Neural cell (in vitro differentiated cells): ENCODE data around the gene TOMM22. TPM values are rescaled to one million over a fixed set of nuclear protein-coding genes. Genes with fewer than 3 reads are reported as not detected.

ENCODE experiments used
- H2AFZ ChIP-seq: fragments of 200-600, 300-800 bp; sonication (generic), shearing (Covaris generic); 2 replicates; pipeline ENCODE4 v1.6.0; 2014; ENCODE audit warnings: low read depth, mild to moderate bottlenecking, antibody characterized with exemption, low read length, moderate library complexity
- H3F3A ChIP-seq: fragments of 200-600 bp; shearing (Covaris generic); 2 replicates; pipeline ENCODE4 v1.6.1; 2016; ENCODE audit warnings: mild to moderate bottlenecking, moderate library complexity, mixed read lengths, antibody characterized with exemption, low read length; ENCODE audit not compliant: insufficient read depth, poor library complexity, severe bottlenecking
- H3K27ac ChIP-seq: fragments of 200-600, 300-800 bp; sonication (generic), shearing (Covaris generic); 2 replicates; pipeline ENCODE4 v1.5.1; 2014; ENCODE audit warnings: mild to moderate bottlenecking, low read length, moderate library complexity
- H3K27me3 ChIP-seq: fragments of 300-800, 200-600 bp; sonication (generic), shearing (Covaris generic); 2 replicates; pipeline ENCODE4 v1.6.0; 2014; ENCODE audit warnings: mild to moderate bottlenecking, low read depth, low read length, moderate library complexity; ENCODE audit not compliant: insufficient read depth
- H3K36me3 ChIP-seq: fragments of 300-800, 200-600 bp; sonication (generic), shearing (Covaris generic); 2 replicates; pipeline ENCODE4 v1.5.1; 2014; ENCODE audit warnings: mild to moderate bottlenecking, antibody characterized with exemption, low read length, moderate library complexity; ENCODE audit not compliant: insufficient read depth
- H3K4me2 ChIP-seq: fragments of 300-800, 200-600 bp; sonication (generic), shearing (Covaris generic); 2 replicates; pipeline ENCODE4 v1.6.0; 2014; ENCODE audit warnings: mild to moderate bottlenecking, low read length
- H3K4me3 ChIP-seq: fragments of 300-800, 200-600 bp; sonication (generic), shearing (Covaris generic); 2 replicates; pipeline ENCODE4 v1.5.1; 2014; ENCODE audit warnings: mild to moderate bottlenecking, low read length, moderate library complexity
- H3K79me2 ChIP-seq: fragments of 200-600 bp; shearing (Covaris generic); replicated peaks from 2 replicates; pipeline ENCODE4 v1.6.0; 2014; ENCODE audit warnings: mild to moderate bottlenecking, low read length, moderate library complexity; ENCODE audit not compliant: insufficient read depth
- H3K9ac ChIP-seq: fragments of 300-800, 200-600 bp; sonication (generic), shearing (Covaris generic); 2 replicates; pipeline ENCODE4 v1.6.1; 2016; ENCODE audit warnings: mild to moderate bottlenecking, low read length, mixed read lengths
- H3K9me2 ChIP-seq: fragments of 200-600 bp; shearing (Covaris generic); 2 replicates; pipeline ENCODE4 v1.6.1; 2016; ENCODE audit warnings: mild to moderate bottlenecking, low read length, mixed read lengths; ENCODE audit not compliant: insufficient read depth
- H3K9me3 ChIP-seq: fragments of 200-600, 300-800 bp; sonication (generic), shearing (Covaris generic); 2 replicates; pipeline ENCODE4 v1.6.1; 2016; ENCODE audit warnings: mild to moderate bottlenecking, mixed run types, low read length, moderate library complexity, mixed read lengths
- H4K20me1 ChIP-seq: fragments of 200-600 bp; shearing (Covaris generic); 2 replicates; pipeline ENCODE4 v1.6.1; 2016; ENCODE audit warnings: mild to moderate bottlenecking, mixed run types; ENCODE audit not compliant: insufficient read depth
- CTCF ChIP-seq: fragments of 450-650 bp; IDR thresholded peaks from 2 replicates; pipeline ENCODE4 v1.5.1; 2014; ENCODE audit warnings: antibody characterized with exemption, mild to moderate bottlenecking, moderate library complexity; ENCODE audit not compliant: poor library complexity, severe bottlenecking
- EP300 ChIP-seq: fragments of 450-650 bp; conservative IDR thresholded peaks from 2 replicates; pipeline ENCODE4 v1.6.1; 2014; ENCODE audit warnings: antibody characterized with exemption, mild to moderate bottlenecking, moderate library complexity; ENCODE audit not compliant: poor library complexity, severe bottlenecking
- EZH2 ChIP-seq: fragments of 200-600, 300-800 bp; shearing (Covaris generic), sonication (generic); IDR thresholded peaks from 2 replicates; pipeline ENCODE4 v1.6.1; 2014; ENCODE audit warnings: antibody characterized with exemption, low read length, borderline replicate concordance, mild to moderate bottlenecking; ENCODE audit not compliant: insufficient read depth, poor library complexity, severe bottlenecking
- MXI1 ChIP-seq: fragments of 450-650 bp; conservative IDR thresholded peaks from 2 replicates; pipeline ENCODE4 v1.6.1; 2014; ENCODE audit warnings: antibody characterized with exemption, mild to moderate bottlenecking; ENCODE audit not compliant: poor library complexity, severe bottlenecking
- POLR2AphosphoS5 ChIP-seq: IDR thresholded peaks from 2 replicates; pipeline ENCODE4 v1.6.1; 2012
- RAD21 ChIP-seq: fragments of 450-650 bp; conservative IDR thresholded peaks from 2 replicates; pipeline ENCODE4 v1.6.1; 2014; ENCODE audit warnings: antibody characterized with exemption, mild to moderate bottlenecking, moderate library complexity
- REST ChIP-seq: IDR thresholded peaks from 2 replicates; pipeline ENCODE4 v1.6.1; 2012; ENCODE audit warnings: borderline replicate concordance
- SMC3 ChIP-seq: fragments of 450-650 bp; conservative IDR thresholded peaks from 2 replicates; pipeline ENCODE4 v1.6.1; 2014; ENCODE audit warnings: antibody characterized with exemption, mild to moderate bottlenecking, moderate library complexity; ENCODE audit not compliant: poor library complexity
- TAF1 ChIP-seq: IDR thresholded peaks from 2 replicates; pipeline ENCODE4 v1.6.1; 2012; ENCODE audit warnings: low read depth
- polyA plus RNA-seq: library from polyadenylated mRNA; depleted of rRNA; stranded (reverse); fragments of >200 nt; gene quantifications from 2 replicates; pipeline ENCODE4 v1.2.3, GENCODE V29; 2014

The TOMM22 gene
- polyA plus RNA-seq, 1 donor from 2014 or later: 112 TPM

DNA sequence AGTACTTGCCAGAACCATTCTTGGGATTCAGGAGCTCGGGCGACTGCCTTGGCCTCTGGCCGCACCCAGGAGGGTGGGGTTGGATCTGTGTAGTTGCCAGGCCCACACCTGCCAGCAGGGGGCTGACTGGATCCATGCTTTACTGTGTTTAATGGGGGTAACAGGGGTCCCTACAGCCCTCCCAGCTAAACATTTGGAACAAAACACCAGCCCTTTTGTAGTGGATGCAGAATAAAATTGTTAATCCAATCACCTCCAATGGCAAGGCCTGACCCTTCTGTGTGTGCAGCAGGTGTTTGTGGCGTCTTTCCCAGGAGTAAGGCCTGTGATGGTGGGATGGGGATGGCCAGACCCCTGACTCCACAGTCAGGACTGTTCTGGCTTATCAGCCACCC, 51.6 kb downstream of the TOMM22 start:
- Histone ChIP-seq H3K9ac (no peak overlapping the region), H3K36me3 (no peaks in the 10 kb centered on the region), H3K9me2 (no peaks in the 10 kb centered on the region), H2AFZ (no peak overlapping the region), H3K4me2 (no peak overlapping the region), H3K4me3 (no peak overlapping the region), H3K27me3 (no peaks in the 10 kb centered on the region), H4K20me1 (no peaks in the 10 kb centered on the region), H3F3A (no peaks in the 10 kb centered on the region), H3K27ac (no peak overlapping the region), H3K9me3 (no peaks in the 10 kb centered on the region), H3K79me2 (no peaks in the 10 kb centered on the region)
- no peak for TF ChIP-seq TAF1
- TF ChIP-seq SMC3: peak; percentile 57
- no peak for TF ChIP-seq REST
- TF ChIP-seq EZH2: no peak
- no peak for TF ChIP-seq MXI1
- TF ChIP-seq EP300: no peak
- TF ChIP-seq POLR2AphosphoS5: no peak
- peak; percentile 68 for TF ChIP-seq CTCF
- peak; percentile 48 for TF ChIP-seq RAD21

DNA sequence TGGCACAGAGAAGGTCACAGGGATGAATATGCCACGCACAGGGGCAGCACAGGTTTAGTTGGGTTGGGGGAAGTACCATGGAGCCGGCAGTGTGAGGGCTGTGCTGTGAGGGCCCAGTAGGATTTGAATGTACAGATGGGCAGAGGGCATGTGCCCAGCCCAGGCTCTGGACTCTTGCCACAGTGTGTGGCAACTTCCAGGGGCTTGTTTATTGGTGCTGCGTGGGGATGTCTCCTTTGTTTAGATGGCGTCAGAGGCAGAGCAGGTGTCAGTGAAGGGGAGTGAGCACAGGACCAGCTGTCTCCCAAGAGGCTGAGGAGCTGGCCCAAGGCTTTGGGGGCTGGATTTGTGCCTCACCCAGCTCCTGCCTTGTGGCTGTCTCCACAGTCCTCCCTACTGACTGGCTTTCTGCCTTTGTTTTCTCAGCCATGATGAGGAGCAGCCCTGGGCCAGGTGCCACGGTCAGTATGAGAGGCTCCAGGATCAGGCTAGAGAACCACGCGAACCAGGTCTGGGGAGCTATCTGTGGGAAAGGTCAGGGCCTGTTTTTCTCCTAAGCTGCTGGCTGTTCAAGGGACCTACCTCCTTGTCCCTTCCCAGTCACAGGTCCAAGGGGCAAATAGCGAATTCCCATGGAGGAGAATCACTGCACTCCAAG, 52.1 kb downstream of the TOMM22 start:
- H2AFZ ChIP-seq: no peak overlapping the region
- no peak overlapping the region for H3K9ac ChIP-seq
- H3K4me2 ChIP-seq: no peak overlapping the region
- no peaks in the 10 kb centered on the region for H3K9me2 ChIP-seq
- no peak overlapping the region for H3K4me3 ChIP-seq
- TF ChIP-seq TAF1: no peak
- no peak for TF ChIP-seq EP300
- no peak for TF ChIP-seq EZH2
- TF ChIP-seq POLR2AphosphoS5: no peak
- TF ChIP-seq MXI1: no peak
- TF ChIP-seq REST: no peak
- no peak for TF ChIP-seq CTCF
- TF ChIP-seq RAD21: no peak
- no peak for TF ChIP-seq SMC3
- H3K9me3 ChIP-seq: no peaks in the 10 kb centered on the region
- H3K36me3 ChIP-seq: no peaks in the 10 kb centered on the region
- H4K20me1 ChIP-seq: no peaks in the 10 kb centered on the region
- H3K27me3 ChIP-seq: no peaks in the 10 kb centered on the region
- H3F3A ChIP-seq: no peaks in the 10 kb centered on the region
- H3K27ac ChIP-seq: no peak overlapping the region
- H3K79me2 ChIP-seq: no peaks in the 10 kb centered on the region
